Testis (tissue), 3 donors: ENCODE results near the gene CLCN3. TPM values are rescaled to one million over a fixed set of nuclear protein-coding genes. Genes with fewer than 3 reads are reported as not detected.
"Not testable (repeated sequence)": the region's sequence is repeated elsewhere in the genome, so short reads cannot be mapped to it uniquely, and the experiment has no call there.

Source experiments
- DNase-seq: peaks from one replicate; pipeline ENCODE4 v3.0.0-alpha.2; 2019
- H3K27ac ChIP-seq, 2 donors: fragments of 200-600 bp; sonication (generic); one replicate each; pipeline ENCODE4 v1.5.1; 2019
- H3K27me3 ChIP-seq: fragments of 200-600 bp; sonication (generic); one replicate; pipeline ENCODE4 v1.5.1; 2019
- H3K36me3 ChIP-seq: fragments of 200-600 bp; sonication (generic); one replicate; pipeline ENCODE4 v1.5.1; 2017; ENCODE audit warnings: low read depth; ENCODE audit errors: missing control alignments
- H3K4me1 ChIP-seq: fragments of 200-600 bp; sonication (generic); one replicate; pipeline ENCODE4 v1.5.1; 2019
- H3K4me3 ChIP-seq, 2 donors: fragments of 200-600 bp; sonication (generic); one replicate each; pipeline ENCODE4 v1.5.1; 2017 to 2019
- H3K9me3 ChIP-seq: fragments of 200-600 bp; sonication (generic); one replicate; pipeline ENCODE4 v1.5.1; 2017
- CTCF ChIP-seq, 3 experiments: fragments of 450-650 bp in 2 of 3; fragments of 200-600 bp in 1 of 3; sonication (generic) in 1 of 3; IDR thresholded peaks; one replicate each; pipeline ENCODE4 v1.5.1; 2016 to 2019; ENCODE audit warnings: antibody characterized with exemption in 3 of 3, mild to moderate bottlenecking in 2 of 3, moderate library complexity in 1 of 3
- POLR2A ChIP-seq: fragments of 450-650 bp; IDR thresholded peaks from one replicate; pipeline ENCODE4 v1.6.1; 2017; ENCODE audit warnings: antibody characterized with exemption, mild to moderate bottlenecking, moderate library complexity
- WGBS, 2 donors: methylation state at CpG; one replicate each; pipeline ENCODE4 v1.1.5; 2018; 5-methylcytosine and 5-hydroxymethylcytosine counted together
- intact Hi-C: fragments of 100-400 bp; cut with DNase I; formaldehyde crosslinking; loops from one replicate; pipeline ENCODE4 v1.15.1; 2023; ENCODE audit warnings: low total_unique reads
- polyA plus RNA-seq: library from polyadenylated mRNA; stranded (reverse); fragments of 350-450 nt; fragmentation: Illumina TruSeq; extraction: RNeasy Lipid Tissue Mini Kit (QIAGEN cat#74804); gene quantifications from one replicate; pipeline ENCODE4 v1.2.3, GENCODE V29; 2014; ENCODE audit warnings: low read depth, low replicate concordance; ENCODE audit not compliant: insufficient read depth
- total RNA-seq, 2 donors: library from RNA; depleted of rRNA; stranded (reverse); fragments of >200 nt; gene quantifications; one replicate each; pipeline ENCODE4 v1.2.3, GENCODE V29; 2016

Gene CLCN3
- total and polyA plus RNA-seq, 3 donors from 2014 or later, result 63.0 to 97.4 (median 89.2) TPM

GRCh38 chr4:169620880-169621248 is 486 bp downstream of the CLCN3 start:
- Histone ChIP-seq H3K36me3 (no peaks in the 10 kb centered on the region), H3K27me3 (no peaks in the 10 kb centered on the region), H3K4me3 (peak overlapping the region; percentile 74 to 87), H3K4me1 (peaks cover 4% of the 10 kb centered on the region), H3K27ac (peak overlapping the region; percentile 98), H3K9me3 (no peaks in the 10 kb centered on the region)
- 0 to 1% methylated on average over 14 of the region's 14 CpGs for WGBS, 2 donors
- TF ChIP-seq POLR2A, result no peak
- no peak for TF ChIP-seq CTCF (IDR thresholded peaks at IDR 0.05)
- DNase-seq, result peak; percentile 57
- intact Hi-C loops, result no loop called here

GRCh38 chr4:169621731-169622492 is 1.5 kb downstream of the CLCN3 start:
- WGBS, 2 donors, result 7 to 8% methylated on average over 6 of the region's 6 CpGs
- no peak for TF ChIP-seq CTCF (IDR thresholded peaks at IDR 0.05)
- no peak for TF ChIP-seq POLR2A
- Histone ChIP-seq H3K27me3 (no peaks in the 10 kb centered on the region), H3K9me3 (no peaks in the 10 kb centered on the region), H3K4me3 (peak overlapping the region; percentile 74 to 87), H3K4me1 (peaks cover 4% of the 10 kb centered on the region), H3K36me3 (no peaks in the 10 kb centered on the region), H3K27ac (peak overlapping the region; percentile 53 to 98)
- DNase-seq, result no peak
- intact Hi-C loops, result no loop called here

- H3K27me3 ChIP-seq, result no peaks in the 10 kb centered on the region
- H3K36me3 ChIP-seq, result no peaks in the 10 kb centered on the region
- intact Hi-C loops, result no loop called here
- TF ChIP-seq POLR2A (no peak), CTCF (IDR thresholded peaks at IDR 0.05) (no peak)
- no peak overlapping the region for H3K4me3 ChIP-seq
- H3K4me1 ChIP-seq, result peaks cover 4% of the 10 kb centered on the region
- no peak for DNase-seq
- 38 to 40% methylated on average over 4 of the region's 4 CpGs for whole genome bisulfite sequencing, 2 donors
- no peaks in the 10 kb centered on the region for H3K9me3 ChIP-seq
- H3K27ac ChIP-seq, result peak overlapping the region; percentile 17 to 53
These were observed 2.2 kb downstream of the CLCN3 start for GRCh38 chr4:169622566-169622965.

GRCh38 chr4:169624012-169624411 is 3.6 kb downstream of the CLCN3 start:
- H3K4me3 ChIP-seq, H3K4me1 ChIP-seq, DNase-seq, H3K9me3 ChIP-seq, H3K27ac ChIP-seq, H3K27me3 ChIP-seq, H3K36me3 ChIP-seq, intact Hi-C loops: not testable (repeated sequence)
- WGBS, 2 donors, result 90 to 97% methylated on average over 6 of the region's 6 CpGs

GRCh38 chr4:169625886-169626285 is 5.5 kb downstream of the CLCN3 start:
- no peak for TF ChIP-seq CTCF (IDR thresholded peaks at IDR 0.05)
- no peak for TF ChIP-seq POLR2A

More at GRCh38 chr4:169625886-169626285, 5.5 kb downstream of the CLCN3 start:
- Histone ChIP-seq H3K9me3 (no peaks in the 10 kb centered on the region), H3K27ac (no peak overlapping the region), H3K4me3 (no peak overlapping the region), H3K27me3 (no peaks in the 10 kb centered on the region), H3K36me3 (no peaks in the 10 kb centered on the region), H3K4me1 (no peaks in the 10 kb centered on the region)
- 69 to 81% methylated on average over 5 of the region's 5 CpGs for WGBS, 2 donors
- intact Hi-C loops, result no loop called here
- DNase-seq, result no peak
